Measurements from ENCODE around the gene DRAXIN.

- TF ChIP-seq POLR2AphosphoS5 (IDR thresholded peaks at IDR 0.05; ENCODE audit: low read depth, low read length) (no peak), CTCF (IDR thresholded peaks at IDR 0.05) (no peak)
Observed at GRCh38 chr1:11704691-11705475, 13.4 kb downstream of the DRAXIN start.

Data from SK-N-SH (cell line).